ENCODE measurements around the gene SLC6A8. TPM values are rescaled to one million over a fixed set of nuclear protein-coding genes. Genes with fewer than 3 reads are reported as not detected.
"Not testable (repeated sequence)": the region's sequence is repeated elsewhere in the genome, so short reads cannot be mapped to it uniquely, and the experiment has no call there.

Gene SLC6A8
- total RNA-seq, 6 donors from 2014 or later = 3.9 to 8.1 (median 6.1) TPM

DNA sequence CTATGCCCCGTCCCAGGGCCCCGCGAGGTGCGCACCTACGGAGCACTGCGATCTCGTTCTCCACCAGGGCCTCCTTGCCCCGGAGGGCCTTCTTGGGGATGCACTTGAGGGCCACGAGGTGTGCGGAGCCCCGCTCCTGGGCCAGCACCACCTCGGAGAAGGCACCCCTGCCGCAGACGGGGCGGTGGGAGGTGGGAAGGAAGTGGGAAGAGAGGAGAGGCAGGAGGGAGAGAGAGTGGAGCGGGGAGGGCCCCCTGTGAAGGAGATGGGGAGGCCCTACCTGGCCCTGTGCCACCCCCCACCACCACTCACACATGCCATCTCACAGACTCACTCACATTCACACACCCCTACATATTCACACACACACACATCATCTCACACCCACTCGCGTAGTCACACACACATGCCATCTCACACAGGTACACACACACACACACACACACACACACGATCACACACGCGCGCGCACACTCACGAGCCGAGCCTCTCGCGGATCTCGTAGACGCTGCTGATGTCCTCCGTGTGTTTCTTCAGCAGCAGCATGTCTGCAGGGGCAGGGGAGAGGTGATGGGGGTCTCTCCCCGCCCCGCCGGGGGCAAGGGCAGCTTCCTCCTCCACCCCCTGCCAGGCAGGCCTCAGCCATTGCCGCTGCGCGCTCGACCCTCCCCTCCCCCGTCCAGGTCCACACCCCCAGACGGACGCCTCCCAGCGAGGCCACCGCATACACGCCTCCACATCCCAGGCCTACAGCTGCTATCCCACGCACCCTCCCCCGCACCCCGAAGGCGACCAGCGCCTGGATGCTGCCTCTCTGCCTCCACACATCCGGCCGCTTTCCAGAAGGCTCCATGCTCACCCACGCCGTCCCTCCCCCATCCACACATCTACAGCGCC lies 14.9 kb upstream of the SLC6A8 start:
- no peak overlapping the region for H3K27ac ChIP-seq
- H3K4me3 ChIP-seq = no peak overlapping the region
- peaks cover 0 to 15% (median 0%) of the 10 kb centered on the region in 4 donors for H3K27me3 ChIP-seq
- WGBS, 2 donors = 53 to 73% methylated on average over 21 to 32 of the region's 53 CpGs
- no peak for TF ChIP-seq POLR2AphosphoS5 (IDR thresholded peaks at IDR 0.05)
- no peaks in the 10 kb centered on the region for H3K36me3 ChIP-seq
- ATAC-seq (ENCODE audit: low FRiP score in 2 of 2) (no peak), DNase-seq (peak in 1 of 2 donors; percentile 51)
- H3K4me1 ChIP-seq = peaks cover 0 to 6% (median 0%) of the 10 kb centered on the region in 4 donors
- H3K9me3 ChIP-seq = no peaks in the 10 kb centered on the region

DNA sequence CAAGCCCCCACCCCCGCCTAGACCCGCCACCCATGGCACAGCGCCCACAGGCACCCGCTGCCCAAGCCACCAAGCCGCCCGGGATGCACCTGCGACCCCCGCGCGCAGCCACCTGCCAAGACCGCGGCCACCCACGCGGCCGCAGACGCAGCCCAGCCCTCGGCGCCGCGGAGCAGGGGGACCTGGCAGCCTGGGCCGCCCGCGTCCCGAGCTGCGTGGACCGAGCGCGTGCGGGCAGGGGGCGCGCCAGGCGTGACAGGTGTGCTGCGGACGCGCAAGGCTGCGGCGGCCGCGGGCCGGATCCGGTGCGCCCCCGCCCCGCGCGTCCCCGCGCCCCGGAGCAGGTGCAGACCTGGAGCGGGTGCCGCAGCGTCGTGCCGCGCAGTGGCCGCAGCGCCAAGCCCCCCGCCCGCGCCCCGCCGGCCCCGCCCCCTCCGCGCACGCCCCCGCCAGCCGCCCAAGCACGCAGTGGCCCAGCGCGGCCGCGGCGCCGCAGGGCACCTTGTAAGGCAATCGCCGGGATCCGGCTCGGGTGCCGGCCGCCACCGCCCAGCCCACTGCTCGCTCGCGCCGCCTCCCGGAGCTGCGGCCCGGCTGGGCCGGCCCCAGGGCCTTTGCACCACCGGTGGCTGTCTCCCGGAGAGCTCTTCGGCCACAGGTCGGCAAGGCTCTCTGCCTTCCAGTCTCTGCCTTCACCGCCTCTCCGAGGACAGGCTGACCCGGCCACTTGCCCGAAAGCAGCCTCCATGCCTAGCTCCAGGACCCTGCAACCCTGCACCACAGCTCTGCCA lies 14.1 kb upstream of the SLC6A8 start, which contains the start of gene PNCK:
PNCK (minus strand) TSS at position 386 of the 791 bp plus-strand sequence. CDS start 737 bp downstream, outside the sequence.
- DNase-seq = peak in 1 of 2 donors; percentile 49
- H3K9me3 ChIP-seq = no peaks in the 10 kb centered on the region
- no peak within 1 kb of the TSS for H3K4me3 ChIP-seq
- peaks cover 0 to 15% (median 0%) of the 10 kb centered on the region in 4 donors for H3K27me3 ChIP-seq
- ATAC-seq (ENCODE audit: low FRiP score in 2 of 2) = no peak
- H3K4me1 ChIP-seq = peaks cover 0 to 6% (median 0%) of the 10 kb centered on the region in 4 donors
- WGBS, 2 donors = 40% methylated on average over 1 to 43 of the region's 98 CpGs
- no peak for TF ChIP-seq POLR2AphosphoS5 (IDR thresholded peaks at IDR 0.05)
- TF ChIP-seq EP300 (IDR thresholded peaks at IDR 0.05) = no peak
- no peak for TF ChIP-seq CTCF (IDR thresholded peaks at IDR 0.05)
- no peak for TF ChIP-seq POLR2A (IDR thresholded peaks at IDR 0.05)
- H3K36me3 ChIP-seq = no peaks in the 10 kb centered on the region
- H3K27ac ChIP-seq = no peak within 1 kb of the TSS

DNA sequence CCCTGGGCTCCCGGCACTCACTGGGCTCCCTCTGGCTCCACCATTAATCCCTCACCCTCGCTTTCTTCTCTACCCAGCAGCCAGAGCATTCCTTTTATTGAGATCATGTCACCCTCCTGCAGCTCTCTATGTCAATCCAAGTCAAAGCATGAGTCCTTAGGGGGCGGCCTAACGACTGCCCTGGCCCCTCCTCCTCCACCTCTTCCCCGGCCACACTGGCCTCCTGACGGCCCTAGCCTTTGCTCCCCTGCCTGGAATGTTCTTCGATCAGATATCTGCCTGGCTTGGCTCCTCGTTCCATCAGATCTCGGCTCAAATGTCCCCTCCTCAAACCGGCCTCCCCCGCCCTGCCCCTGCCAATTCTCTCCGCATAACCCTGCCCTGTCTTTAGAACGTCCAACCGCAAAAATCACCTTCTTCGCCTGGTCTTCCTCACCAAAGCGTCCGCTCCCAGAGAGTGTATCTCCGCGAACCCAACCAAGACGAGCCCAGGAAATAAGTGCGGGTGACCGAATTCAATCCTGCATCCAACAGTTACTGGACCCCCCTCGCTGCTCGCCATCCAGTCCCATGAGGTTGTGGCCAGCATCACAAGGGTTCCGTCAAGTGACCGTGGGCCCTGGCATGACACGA lies 13.4 kb upstream of the SLC6A8 start:
- Histone ChIP-seq H3K36me3 (no peaks in the 10 kb centered on the region), H3K4me1 (peaks cover 0 to 6% (median 0%) of the 10 kb centered on the region in 4 donors), H3K9me3 (no peaks in the 10 kb centered on the region), H3K4me3 (no peak overlapping the region), H3K27me3 (peaks cover 0 to 15% (median 0%) of the 10 kb centered on the region in 4 donors), H3K27ac (no peak overlapping the region)
- DNase-seq = no peak
- no peak for TF ChIP-seq EP300 (IDR thresholded peaks at IDR 0.05)
- no peak for TF ChIP-seq POLR2A (IDR thresholded peaks at IDR 0.05)
- TF ChIP-seq POLR2AphosphoS5 (IDR thresholded peaks at IDR 0.05) = no peak
- no peak for TF ChIP-seq CTCF (IDR thresholded peaks at IDR 0.05)
- WGBS, 2 donors = 53 to 75% methylated on average over 19 to 27 of the region's 27 CpGs
- no peak for ATAC-seq (ENCODE audit: low FRiP score in 2 of 2)

DNA sequence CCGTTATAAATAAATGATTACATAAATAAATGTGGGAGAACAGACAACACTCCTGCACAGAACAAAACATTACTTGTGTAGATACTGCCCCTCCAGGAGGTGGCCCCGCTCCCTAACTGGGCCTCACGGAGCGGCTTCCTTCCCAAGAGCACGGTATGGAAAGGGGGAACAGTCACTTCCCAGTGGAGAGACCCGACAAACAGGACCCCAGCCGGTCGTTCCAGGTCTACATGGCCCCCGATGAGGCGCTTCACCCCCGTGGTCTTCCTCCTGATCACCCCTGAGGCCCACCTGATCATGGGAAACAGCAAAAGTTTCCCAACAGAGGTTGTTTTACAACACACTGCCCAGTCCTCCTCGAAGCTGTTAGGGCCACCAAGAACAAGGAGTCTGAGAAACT lies 6.6 kb upstream of the SLC6A8 start:
- DNase-seq = no peak
- Histone ChIP-seq H3K4me3 (no peak overlapping the region), H3K36me3 (no peaks in the 10 kb centered on the region), H3K9me3 (peaks cover 0 to 9% (median 0%) of the 10 kb centered on the region in 4 donors), H3K4me1 (no peaks in the 10 kb centered on the region), H3K27ac (no peak overlapping the region), H3K27me3 (no peaks in the 10 kb centered on the region)
- TF ChIP-seq POLR2AphosphoS5 (IDR thresholded peaks at IDR 0.05) = no peak
- no peak for TF ChIP-seq CTCF (IDR thresholded peaks at IDR 0.05)
- no peak for TF ChIP-seq POLR2A (IDR thresholded peaks at IDR 0.05)
- no peak for TF ChIP-seq EP300 (IDR thresholded peaks at IDR 0.05)
- no peak for ATAC-seq (ENCODE audit: low FRiP score in 2 of 2)
- 72 to 81% methylated on average over 7 to 12 of the region's 12 CpGs for WGBS, 2 donors

GRCh38 chrX:153683486-153683885 lies 4.2 kb upstream of the SLC6A8 start:
- DNase-seq; H3K36me3 ChIP-seq; ATAC-seq (ENCODE audit: low FRiP score in 2 of 2); H3K4me1 ChIP-seq; H3K4me3 ChIP-seq; H3K27ac ChIP-seq; H3K9me3 ChIP-seq; H3K27me3 ChIP-seq: not testable (repeated sequence)
- 93 to 96% methylated on average over 5 to 8 of the region's 8 CpGs for WGBS, 2 donors
